NCI-H1694 (cell line): ENCODE measurements around the gene SPO11.
"Not testable (repeated sequence)": the region's sequence is repeated elsewhere in the genome, so short reads cannot be mapped to it uniquely, and the experiment has no call there.

Experiments
- DNase-seq: peaks from one replicate; lab custom pipeline; 2025; lab: John Stamatoyannopoulos, UW

Gene SPO11

GRCh38 chr20:57341663-57342062 lies 12.1 kb downstream of the SPO11 start:
- no peak for DNase-seq

- no peak for DNase-seq
Observed at GRCh38 chr20:57342829-57343228, 13.2 kb downstream of the SPO11 start.

GRCh38 chr20:57346477-57346876 lies 16.9 kb downstream of the SPO11 start:
- peak; percentile 53 for DNase-seq

- DNase-seq, result no peak
Observed at GRCh38 chr20:57347393-57347792, 17.8 kb downstream of the SPO11 start.

GRCh38 chr20:57348200-57348921 lies 18.8 kb downstream of the SPO11 start:
- DNase-seq, result not testable (repeated sequence)

- DNase-seq, result not testable (repeated sequence)
Observed at GRCh38 chr20:57348922-57349574, 19.4 kb downstream of the SPO11 start.

- no peak for DNase-seq
Observed at GRCh38 chr20:57350081-57350710, 20.6 kb downstream of the SPO11 start.

GRCh38 chr20:57350726-57351041 lies 21.1 kb downstream of the SPO11 start:
- DNase-seq, result not testable (repeated sequence)

GRCh38 chr20:57351042-57351783 lies 21.6 kb downstream of the SPO11 start, which contains the start of gene RAE1:
RAE1 (plus strand) TSS chr20:57351255; CDS start chr20:57354039, 2,784 bp downstream.
- peak; percentile 61 for DNase-seq

GRCh38 chr20:57352305-57352704 lies 22.7 kb downstream of the SPO11 start:
- no peak for DNase-seq

- no peak for DNase-seq
Observed at GRCh38 chr20:57353351-57353750, 23.7 kb downstream of the SPO11 start.

- no peak for DNase-seq
Observed at GRCh38 chr20:57361517-57361916, 31.9 kb downstream of the SPO11 start.

- DNase-seq, result no peak
Observed at GRCh38 chr20:57364451-57364850, 34.8 kb downstream of the SPO11 start.

- no peak for DNase-seq
Observed at GRCh38 chr20:57369596-57369995, 40.0 kb downstream of the SPO11 start.

GRCh38 chr20:57370316-57370715 lies 40.7 kb downstream of the SPO11 start:
- DNase-seq, result no peak

- DNase-seq, result no peak
Observed at GRCh38 chr20:57371363-57371762, 41.8 kb downstream of the SPO11 start.

GRCh38 chr20:57372157-57372556 lies 42.6 kb downstream of the SPO11 start:
- DNase-seq, result no peak

GRCh38 chr20:57372581-57373350 lies 43.2 kb downstream of the SPO11 start:
- no peak for DNase-seq

- no peak for DNase-seq
Observed at GRCh38 chr20:57374343-57374930, 44.8 kb downstream of the SPO11 start.

- no peak for DNase-seq
Observed at GRCh38 chr20:57374931-57375651, 45.5 kb downstream of the SPO11 start.
